Aorta (tissue), 5 donors: ENCODE measurements around the gene MAP6. TPM values are rescaled to one million over a fixed set of nuclear protein-coding genes. Genes with fewer than 3 reads are reported as not detected.

Source experiments
- ATAC-seq: fragments of 200-7000 bp; cut with Tn5 transposase; one replicate; pipeline ENCODE4 v1.9.1; 2022; ENCODE audit warnings: moderate library complexity; ENCODE audit not compliant: low FRiP score
- DNase-seq, 2 donors: peaks; one replicate each; pipeline ENCODE4 v3.0.0-alpha.2; 2020
- H3K27ac ChIP-seq, 2 donors: one replicate each; pipeline ENCODE4 v1.5.1; 2013; ENCODE audit warnings: low read length in 2 of 2, mild to moderate bottlenecking in 2 of 2, moderate library complexity in 2 of 2, control low read depth in 1 of 2, inconsistent platforms in 1 of 2, low read depth in 1 of 2
- H3K27me3 ChIP-seq, 2 donors: one replicate each; pipeline ENCODE4 v1.6.1; 2013; ENCODE audit warnings: control low read depth in 1 of 2, low read length in 1 of 2, mild to moderate bottlenecking in 1 of 2, moderate library complexity in 1 of 2; ENCODE audit not compliant: insufficient read depth in 2 of 2, control insufficient read depth in 1 of 2
- H3K36me3 ChIP-seq, 2 donors: one replicate each; pipeline ENCODE4 v1.6.1; 2013; ENCODE audit warnings: control low read depth in 1 of 2, low read length in 1 of 2, mild to moderate bottlenecking in 1 of 2; ENCODE audit not compliant: insufficient read depth in 2 of 2, control insufficient read depth in 1 of 2
- H3K4me1 ChIP-seq, 2 donors: one replicate each; pipeline ENCODE4 v1.6.1; 2013; ENCODE audit warnings: low read length in 2 of 2, control low read depth in 1 of 2, mild to moderate bottlenecking in 1 of 2, moderate library complexity in 1 of 2; ENCODE audit not compliant: insufficient read depth in 2 of 2, control insufficient read depth in 1 of 2
- H3K4me3 ChIP-seq, 2 donors: one replicate each; pipeline ENCODE4 v1.5.1; 2013; ENCODE audit warnings: low read length in 2 of 2, control low read depth in 1 of 2, mild to moderate bottlenecking in 1 of 2
- H3K9me3 ChIP-seq: one replicate; pipeline ENCODE4 v1.6.1; 2013; ENCODE audit warnings: mild to moderate bottlenecking, low read length; ENCODE audit not compliant: control insufficient read depth
- WGBS, 2 donors: extraction: QIAGEN DNeasy Blood & Tissue Kit; methylation state at CpG; one replicate each; pipeline ENCODE4 v1.1.7; 2013; 5-methylcytosine and 5-hydroxymethylcytosine counted together
- intact Hi-C, 2 donors: fragments of 100-400 bp; cut with DNase I; formaldehyde crosslinking; loops; one replicate each; pipeline versions ENCODE4 v1.14.2 to v1.15.0; 2022
- polyA plus RNA-seq, 2 donors: library from polyadenylated mRNA; stranded (reverse); fragments of 200-250 nt; gene quantifications; one replicate each; pipeline ENCODE4 v1.2.3, GENCODE V29; 2013
- total RNA-seq, 2 donors: library from RNA; stranded (reverse); fragmentation: NEBNext Ultra II Directional; extraction: Animal tissue kit (Norgen Biotek cat#: 25700); gene quantifications; one replicate each; pipeline ENCODE4 v1.2.1, GENCODE V29; 2021
- donor health status: healthy with polysubstance abuse.
- donor health status: Bipolar disorder and iron deficiency.
- donor health status: DM: no; HTN: no; CAD: no.
- donor health status: DM: no; HTN: no; CAD: no.
- donor health status: DM: yes; HTN: yes; CAD: no.

MAP6 gene
- total and polyA plus RNA-seq, 4 donors = 6.4 to 16.7 (median 11.3) TPM

DNA sequence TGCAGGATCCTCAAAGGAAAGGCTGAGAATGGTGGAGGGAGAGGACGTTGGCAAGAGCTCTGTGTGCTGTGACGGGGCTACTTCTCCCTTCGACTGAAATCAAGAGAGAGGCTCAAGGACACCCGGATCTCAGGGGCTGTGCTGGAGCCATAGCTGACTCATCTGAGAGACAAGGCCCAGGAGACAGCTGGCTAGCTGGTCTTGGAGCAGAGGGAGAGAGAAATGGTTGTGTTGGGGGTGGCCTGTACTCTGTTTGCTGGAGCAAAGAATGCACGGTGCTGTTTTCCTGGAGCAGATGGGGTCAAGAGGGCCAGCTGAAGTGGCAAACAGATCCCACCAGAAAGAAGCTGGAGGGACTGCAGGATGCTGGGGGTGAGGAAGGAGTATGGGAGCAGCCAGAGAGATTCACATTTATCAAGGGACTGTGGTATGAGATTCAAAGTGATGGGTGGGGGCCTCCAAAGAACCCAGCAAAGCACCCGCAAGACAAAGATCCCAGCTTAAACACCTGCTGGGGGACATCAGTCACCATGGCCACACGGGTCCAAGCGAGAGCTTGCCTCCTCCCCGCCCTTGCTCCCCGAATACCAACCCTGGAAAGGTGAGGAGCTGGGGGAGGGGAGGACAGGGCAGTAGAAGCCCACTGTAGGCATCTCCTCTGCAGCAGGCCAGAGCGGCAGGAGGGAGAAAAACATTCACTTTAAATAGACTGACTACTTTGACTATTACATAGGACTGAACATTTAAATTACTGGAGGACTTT lies 40.8 kb downstream of the MAP6 start:
- Histone ChIP-seq H3K36me3 (no peaks in the 10 kb centered on the region), H3K27me3 (no peaks in the 10 kb centered on the region), H3K27ac (no peak overlapping the region), H3K4me3 (no peak overlapping the region), H3K9me3 (no peaks in the 10 kb centered on the region), H3K4me1 (no peaks in the 10 kb centered on the region)
- DNase-seq (no peak), ATAC-seq (no peak)
- 81 to 82% methylated on average over 11 of the region's 11 CpGs for WGBS, 2 donors
- intact Hi-C loops = no loop called here

DNA sequence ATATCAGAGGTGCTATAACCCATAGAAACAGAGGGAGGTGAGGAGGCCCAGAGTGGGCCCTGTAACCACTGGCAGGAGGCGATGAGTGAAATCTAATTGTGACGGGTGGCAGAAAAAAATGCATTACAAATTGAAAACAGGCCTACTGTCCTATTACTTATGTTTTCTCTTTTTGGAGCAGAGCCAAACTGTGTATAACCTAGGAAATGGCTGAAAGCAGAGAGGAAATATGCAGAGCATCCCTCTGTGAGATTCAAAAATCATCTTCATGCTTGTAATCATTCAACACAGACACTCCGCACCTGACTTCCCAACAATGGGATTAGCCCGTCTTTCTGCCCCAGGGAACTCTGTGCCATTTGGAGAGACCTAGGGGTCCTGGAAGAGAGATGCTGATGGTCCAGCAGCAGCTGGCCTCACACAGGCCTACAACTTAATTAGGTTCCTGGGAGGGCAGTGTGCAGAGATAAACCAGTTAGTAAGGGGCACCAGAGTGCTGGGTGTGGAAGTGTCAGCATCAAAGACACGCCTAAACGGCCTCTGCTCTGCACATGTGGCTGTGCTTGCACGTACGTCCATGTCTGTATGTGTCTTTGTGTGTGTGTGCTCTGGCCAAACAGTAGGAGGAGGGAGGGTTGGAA lies 41.8 kb downstream of the MAP6 start:
- H3K27me3 ChIP-seq = no peaks in the 10 kb centered on the region
- no peaks in the 10 kb centered on the region for H3K36me3 ChIP-seq
- ATAC-seq (no peak), DNase-seq (no peak)
- no peaks in the 10 kb centered on the region for H3K4me1 ChIP-seq
- H3K9me3 ChIP-seq = no peaks in the 10 kb centered on the region
- H3K4me3 ChIP-seq = no peak overlapping the region
- no peak overlapping the region for H3K27ac ChIP-seq
- 94 to 95% methylated on average over 8 of the region's 8 CpGs for WGBS, 2 donors
- intact Hi-C loops = no loop called here

DNA sequence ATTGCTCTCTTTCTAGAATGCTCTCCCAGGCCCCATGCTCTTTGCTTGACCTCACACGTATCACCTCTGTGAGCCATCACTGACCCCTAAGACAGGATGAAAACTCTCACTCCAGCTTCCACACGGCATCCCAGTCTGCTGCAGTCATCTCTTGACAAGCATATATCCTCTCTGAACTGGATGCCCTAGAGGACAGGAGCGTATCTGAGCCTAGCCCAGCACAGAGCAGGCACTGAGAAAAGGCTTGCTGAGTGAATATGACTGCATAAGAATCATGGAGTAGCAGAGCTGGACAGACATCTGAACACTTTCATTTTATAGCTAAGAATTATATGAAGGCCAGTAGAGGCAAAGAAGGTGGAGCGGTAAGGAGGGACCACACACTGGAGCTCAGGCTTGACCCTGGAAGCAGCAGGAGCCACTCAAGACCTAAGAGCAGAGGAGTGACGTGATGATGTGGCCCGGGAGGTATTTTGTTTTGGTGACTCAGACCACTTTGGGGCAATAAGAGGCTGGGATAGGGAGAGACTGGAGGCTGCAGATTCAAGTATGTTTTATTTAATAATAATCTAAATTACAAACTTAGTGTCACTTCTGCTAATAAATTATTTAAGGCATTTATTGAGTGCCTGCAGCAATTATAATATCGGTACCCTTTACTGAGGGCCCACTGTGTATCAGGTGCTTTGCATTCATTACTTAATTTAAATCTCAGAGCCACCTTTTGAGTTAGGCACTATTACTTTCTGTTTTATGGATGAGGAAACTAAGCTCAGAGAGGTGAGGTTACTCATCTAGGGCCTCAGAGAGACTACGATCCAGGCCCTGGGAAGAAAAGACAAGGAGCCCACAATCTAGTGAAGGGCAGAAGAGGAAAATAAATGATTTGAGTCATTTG lies 42.6 kb downstream of the MAP6 start:
- DNase-seq = no peak
- no peak for ATAC-seq
- Histone ChIP-seq H3K27ac (no peak overlapping the region), H3K27me3 (no peaks in the 10 kb centered on the region), H3K4me1 (no peaks in the 10 kb centered on the region), H3K9me3 (no peaks in the 10 kb centered on the region), H3K36me3 (no peaks in the 10 kb centered on the region), H3K4me3 (no peak overlapping the region)
- intact Hi-C loops = no loop called here
- WGBS, 2 donors = 75 to 78% methylated on average over 8 of the region's 8 CpGs

DNA sequence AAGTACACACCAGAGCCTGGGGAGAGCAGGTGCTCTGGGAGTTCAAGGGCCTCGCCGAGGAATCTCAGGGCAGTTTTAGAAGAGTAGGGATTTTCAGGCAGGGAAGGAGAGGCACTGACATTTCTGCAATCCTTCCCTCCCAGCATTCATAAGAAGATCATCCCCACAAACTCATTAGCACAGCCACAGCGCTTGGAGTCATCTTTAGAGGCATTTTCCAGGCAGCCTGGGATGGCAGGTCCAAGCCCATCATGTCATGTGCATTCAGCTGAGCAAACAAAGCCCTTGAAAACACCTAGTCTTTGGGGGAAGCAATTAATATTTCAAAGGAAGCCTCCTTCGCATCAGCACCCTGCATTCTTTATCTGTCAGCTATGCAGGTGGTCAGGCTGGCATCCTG lies 43.8 kb downstream of the MAP6 start:
- Histone ChIP-seq H3K27ac (no peak overlapping the region), H3K36me3 (no peaks in the 10 kb centered on the region), H3K9me3 (no peaks in the 10 kb centered on the region), H3K4me1 (no peaks in the 10 kb centered on the region), H3K4me3 (no peak overlapping the region), H3K27me3 (no peaks in the 10 kb centered on the region)
- no peak for ATAC-seq
- WGBS, 2 donors = 95 to 97% methylated on average over 4 of the region's 4 CpGs
- intact Hi-C loops = no loop called here
- DNase-seq = no peak

DNA sequence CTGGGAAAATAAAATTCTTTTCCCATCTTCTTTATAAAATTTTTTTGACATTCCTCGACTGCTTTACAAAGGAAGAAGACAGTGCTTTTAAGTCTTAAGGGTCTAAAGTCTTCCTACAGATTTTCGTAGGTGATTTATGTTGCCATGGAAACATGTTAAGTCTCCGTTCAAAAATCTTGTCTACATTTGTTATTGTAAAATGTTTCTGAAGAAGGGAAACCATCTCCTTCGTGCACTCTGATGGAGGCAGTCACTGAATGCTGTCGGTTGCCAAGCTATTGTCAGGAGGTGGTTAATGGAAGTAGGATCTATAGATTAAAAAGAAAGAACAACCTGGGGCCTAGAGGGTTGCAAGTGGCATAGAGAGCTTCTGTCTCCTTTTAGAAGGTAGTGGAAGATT lies 52.6 kb downstream of the MAP6 start:
- H3K4me3 ChIP-seq = no peak overlapping the region
- intact Hi-C loops = no loop called here
- H3K27ac ChIP-seq = no peak overlapping the region
- H3K36me3 ChIP-seq = no peaks in the 10 kb centered on the region
- DNase-seq = no peak
- WGBS, 2 donors = 86 to 91% methylated on average over 5 of the region's 5 CpGs
- H3K9me3 ChIP-seq = no peaks in the 10 kb centered on the region
- no peak for ATAC-seq
- H3K4me1 ChIP-seq = no peaks in the 10 kb centered on the region
- no peaks in the 10 kb centered on the region for H3K27me3 ChIP-seq

DNA sequence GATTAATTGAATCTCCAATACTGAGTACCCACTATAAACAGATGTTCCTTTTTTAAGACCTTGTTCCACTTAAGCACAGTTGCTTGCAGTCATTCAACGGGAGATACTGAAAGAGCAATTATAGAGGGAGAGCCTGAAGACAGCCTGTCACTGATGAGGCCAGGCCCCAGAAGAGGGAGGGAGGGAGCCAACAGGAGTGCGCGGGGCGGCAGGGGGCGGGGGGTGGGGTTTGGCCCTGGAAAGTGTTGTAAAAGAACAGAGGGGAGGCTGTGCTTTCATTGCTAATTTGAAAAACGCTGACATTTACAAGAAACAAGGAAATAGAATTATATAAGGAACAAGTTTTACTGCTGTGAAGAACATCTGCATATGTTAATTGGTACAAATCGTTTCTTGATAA lies 53.1 kb downstream of the MAP6 start:
- no peaks in the 10 kb centered on the region for H3K27me3 ChIP-seq
- ATAC-seq (no peak), DNase-seq (no peak)
- no peak overlapping the region for H3K4me3 ChIP-seq
- intact Hi-C loops = no loop called here
- 78 to 81% methylated on average over 7 of the region's 7 CpGs for WGBS, 2 donors
- no peaks in the 10 kb centered on the region for H3K36me3 ChIP-seq
- H3K9me3 ChIP-seq = no peaks in the 10 kb centered on the region
- H3K27ac ChIP-seq = no peak overlapping the region
- H3K4me1 ChIP-seq = no peaks in the 10 kb centered on the region

DNA sequence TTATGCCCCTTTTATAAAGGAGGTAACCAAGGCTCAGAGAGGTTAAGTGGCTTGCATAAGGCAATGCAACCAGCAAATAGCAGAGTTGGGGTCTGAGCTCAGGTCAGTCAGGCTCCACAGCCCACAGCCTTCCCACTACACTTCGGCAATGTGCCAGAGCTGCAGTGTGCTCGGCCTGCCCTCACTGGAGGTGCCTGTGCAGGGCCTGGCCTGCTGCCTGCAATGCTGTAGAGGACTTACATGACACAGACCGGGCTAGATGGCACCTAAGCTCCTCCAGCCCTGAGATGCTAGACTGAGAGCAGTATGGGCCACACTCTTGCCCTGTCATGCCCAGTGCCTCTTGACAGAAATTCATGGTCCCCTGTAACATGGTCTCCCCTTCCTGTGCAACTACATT lies 57.0 kb downstream of the MAP6 start:
- no peaks in the 10 kb centered on the region for H3K4me1 ChIP-seq
- no peaks in the 10 kb centered on the region for H3K27me3 ChIP-seq
- no peaks in the 10 kb centered on the region for H3K36me3 ChIP-seq
- DNase-seq (no peak), ATAC-seq (no peak)
- no peak overlapping the region for H3K27ac ChIP-seq
- no peaks in the 10 kb centered on the region for H3K9me3 ChIP-seq
- 87 to 93% methylated on average over 3 of the region's 3 CpGs for WGBS, 2 donors
- H3K4me3 ChIP-seq = no peak overlapping the region
- intact Hi-C loops = no loop called here

DNA sequence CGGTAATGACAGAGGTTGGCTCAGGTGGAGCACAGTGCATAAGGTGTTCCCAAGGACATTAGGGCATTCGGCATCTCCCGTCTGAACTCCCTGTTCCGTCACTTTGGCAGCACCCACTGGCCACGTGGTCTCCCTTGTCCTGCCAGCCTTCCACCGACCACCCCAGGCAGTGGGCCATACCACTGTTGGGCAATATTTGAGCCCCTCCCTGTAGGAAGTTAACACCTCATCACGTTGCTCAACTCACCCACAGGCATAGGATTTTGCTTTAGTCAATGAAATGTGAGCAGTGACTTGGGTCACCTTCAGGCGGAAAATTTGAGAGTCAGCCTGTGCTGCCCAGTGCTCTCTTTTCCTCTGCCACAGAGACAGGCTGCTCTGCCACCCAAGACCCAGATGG lies 62.7 kb downstream of the MAP6 start:
- intact Hi-C loops = no loop called here
- WGBS, 2 donors = 90 to 92% methylated on average over 8 of the region's 8 CpGs
- no peak for DNase-seq
- no peak for ATAC-seq
- H3K27ac ChIP-seq = no peak overlapping the region
- no peaks in the 10 kb centered on the region for H3K36me3 ChIP-seq
- H3K4me3 ChIP-seq = no peak overlapping the region
- H3K27me3 ChIP-seq = no peaks in the 10 kb centered on the region
- H3K4me1 ChIP-seq = no peaks in the 10 kb centered on the region
- no peaks in the 10 kb centered on the region for H3K9me3 ChIP-seq
